Measurements from ENCODE around the gene NYAP2. TPM values are rescaled to one million over a fixed set of nuclear protein-coding genes. Genes with fewer than 3 reads are reported as not detected.

The NYAP2 gene
- total RNA-seq, 2 experiments from 2014 or later = 0.09 TPM; not detected in 1

- no peak overlapping the region for H3K4me3 ChIP-seq (ENCODE audit: low read depth, low read length, poor library complexity, severe bottlenecking)
- H3K4me2 ChIP-seq (ENCODE audit: low read length) = no peak overlapping the region
- H3K9me2 ChIP-seq (ENCODE audit: insufficient read depth, low read length) = no peaks in the 10 kb centered on the region
- no peak overlapping the region for H2AFZ ChIP-seq (ENCODE audit: low read length)
- CTCF ChIA-PET (ENCODE audit: unreplicated experiment) = no interaction called here
- no peaks in the 10 kb centered on the region for H3K9me3 ChIP-seq (ENCODE audit: low read length)
- H3K4me1 ChIP-seq (ENCODE audit: insufficient read depth, low read length, poor library complexity, severe bottlenecking) = no peaks in the 10 kb centered on the region
- intact Hi-C loops (cut with micrococcal nuclease; ENCODE audit: unreplicated experiment) = no loop called here
- no TSS peak for BruUV-seq (replicated peaks)
- POLR2A ChIA-PET = no interaction called here
- no peak for DNase-seq (ENCODE audit: low spot score)
- no peaks in the 10 kb centered on the region for H3K79me2 ChIP-seq (ENCODE audit: insufficient read depth, low read depth, low read length)
- no peaks in the 10 kb centered on the region for H3K36me3 ChIP-seq (ENCODE audit: insufficient read depth, low read length)
- H3K27ac ChIP-seq (ENCODE audit: low read depth, low read length, poor library complexity, severe bottlenecking) = no peak overlapping the region
- H4K20me1 ChIP-seq (ENCODE audit: insufficient read depth, low read length) = no peaks in the 10 kb centered on the region
- no peak for TF ChIP-seq EZH2phosphoT487 (IDR thresholded peaks at IDR 0.05; ENCODE audit: borderline replicate concordance, low read depth, low read length)
- TF ChIP-seq, protein P1, sequence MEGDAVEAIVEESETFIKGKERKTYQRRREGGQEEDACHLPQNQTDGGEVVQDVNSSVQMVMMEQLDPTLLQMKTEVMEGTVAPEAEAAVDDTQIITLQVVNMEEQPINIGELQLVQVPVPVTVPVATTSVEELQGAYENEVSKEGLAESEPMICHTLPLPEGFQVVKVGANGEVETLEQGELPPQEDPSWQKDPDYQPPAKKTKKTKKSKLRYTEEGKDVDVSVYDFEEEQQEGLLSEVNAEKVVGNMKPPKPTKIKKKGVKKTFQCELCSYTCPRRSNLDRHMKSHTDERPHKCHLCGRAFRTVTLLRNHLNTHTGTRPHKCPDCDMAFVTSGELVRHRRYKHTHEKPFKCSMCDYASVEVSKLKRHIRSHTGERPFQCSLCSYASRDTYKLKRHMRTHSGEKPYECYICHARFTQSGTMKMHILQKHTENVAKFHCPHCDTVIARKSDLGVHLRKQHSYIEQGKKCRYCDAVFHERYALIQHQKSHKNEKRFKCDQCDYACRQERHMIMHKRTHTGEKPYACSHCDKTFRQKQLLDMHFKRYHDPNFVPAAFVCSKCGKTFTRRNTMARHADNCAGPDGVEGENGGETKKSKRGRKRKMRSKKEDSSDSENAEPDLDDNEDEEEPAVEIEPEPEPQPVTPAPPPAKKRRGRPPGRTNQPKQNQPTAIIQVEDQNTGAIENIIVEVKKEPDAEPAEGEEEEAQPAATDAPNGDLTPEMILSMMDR (conservative IDR thresholded peaks at IDR 0.05; ENCODE audit: low read length) = no peak
Observed at GRCh38 chr2:225402210-225402776, 2.8 kb downstream of the NYAP2 start.

- POLR2A ChIA-PET = no interaction called here
Observed at GRCh38 chr2:225411452-225411851, 11.9 kb downstream of the NYAP2 start.

DNA sequence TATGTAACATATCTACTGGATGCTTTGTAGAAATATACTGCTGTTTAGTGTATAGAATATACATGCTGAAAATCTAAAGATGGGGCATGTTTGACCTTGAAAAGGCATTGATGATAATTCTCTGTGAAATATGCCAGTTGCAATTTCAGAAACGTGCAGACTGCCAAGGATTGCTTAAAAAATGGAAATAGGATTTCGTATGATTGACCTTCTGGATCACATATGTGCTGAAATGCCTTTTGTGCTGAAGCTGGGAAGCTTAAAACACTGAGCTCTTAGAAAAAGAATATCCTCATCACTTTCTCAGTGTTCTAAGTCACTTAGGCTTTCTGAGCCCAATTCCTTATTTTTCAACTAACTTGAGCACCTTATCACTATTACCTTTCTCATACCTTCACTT lies 14.3 kb downstream of the NYAP2 start:
- no peak overlapping the region for H3K4me2 ChIP-seq (ENCODE audit: low read length)
- H3K36me3 ChIP-seq (ENCODE audit: insufficient read depth, low read length) = no peaks in the 10 kb centered on the region
- TF ChIP-seq, protein P1 (conservative IDR thresholded peaks at IDR 0.05; ENCODE audit: low read length) = no peak
- TF ChIP-seq EZH2phosphoT487 (IDR thresholded peaks at IDR 0.05; ENCODE audit: borderline replicate concordance, low read depth, low read length) = no peak
- no peak overlapping the region for H3K4me3 ChIP-seq (ENCODE audit: low read depth, low read length, poor library complexity, severe bottlenecking)
- no peaks in the 10 kb centered on the region for H4K20me1 ChIP-seq (ENCODE audit: insufficient read depth, low read length)
- no peaks in the 10 kb centered on the region for H3K4me1 ChIP-seq (ENCODE audit: insufficient read depth, low read length, poor library complexity, severe bottlenecking)
- no peaks in the 10 kb centered on the region for H3K79me2 ChIP-seq (ENCODE audit: insufficient read depth, low read depth, low read length)
- H3K27ac ChIP-seq (ENCODE audit: low read depth, low read length, poor library complexity, severe bottlenecking) = no peak overlapping the region
- ChIA-PET POLR2A (interaction anchor here (0.9 to 2.0 kb wide), 3 partner anchors 11 to 13 kb away, joined by 3 to 6 read pairs (median 3); no protein-coding TSS in a partner anchor), CTCF (ENCODE audit: unreplicated experiment) (no interaction called here)
- DNase-seq (ENCODE audit: low spot score) = no peak
- H3K9me2 ChIP-seq (ENCODE audit: insufficient read depth, low read length) = no peaks in the 10 kb centered on the region
- intact Hi-C loops (cut with micrococcal nuclease; ENCODE audit: unreplicated experiment) = no loop called here
- H2AFZ ChIP-seq (ENCODE audit: low read length) = no peak overlapping the region
- BruUV-seq (replicated peaks) = no TSS peak
- no peaks in the 10 kb centered on the region for H3K9me3 ChIP-seq (ENCODE audit: low read length)

More at GRCh38 chr2:225411452-225411851, 11.9 kb downstream of the NYAP2 start:
- TF ChIP-seq, protein P1 (conservative IDR thresholded peaks at IDR 0.05; ENCODE audit: low read length) = peak; percentile 64
- no peak for TF ChIP-seq EZH2phosphoT487 (IDR thresholded peaks at IDR 0.05; ENCODE audit: borderline replicate concordance, low read depth, low read length)
- Histone ChIP-seq H3K4me3 (ENCODE audit: low read depth, low read length, poor library complexity, severe bottlenecking) (no peak overlapping the region), H3K9me3 (ENCODE audit: low read length) (no peaks in the 10 kb centered on the region), H3K36me3 (ENCODE audit: insufficient read depth, low read length) (no peaks in the 10 kb centered on the region), H3K27ac (ENCODE audit: low read depth, low read length, poor library complexity, severe bottlenecking) (no peak overlapping the region), H2AFZ (ENCODE audit: low read length) (no peak overlapping the region), H3K4me2 (ENCODE audit: low read length) (no peak overlapping the region), H3K9me2 (ENCODE audit: insufficient read depth, low read length) (no peaks in the 10 kb centered on the region), H3K79me2 (ENCODE audit: insufficient read depth, low read depth, low read length) (no peaks in the 10 kb centered on the region), H3K4me1 (ENCODE audit: insufficient read depth, low read length, poor library complexity, severe bottlenecking) (no peaks in the 10 kb centered on the region), H4K20me1 (ENCODE audit: insufficient read depth, low read length) (no peaks in the 10 kb centered on the region)
- CTCF ChIA-PET (ENCODE audit: unreplicated experiment) = no interaction called here
- DNase-seq (ENCODE audit: low spot score) = peak; percentile 28
- no TSS peak for BruUV-seq (replicated peaks)
- intact Hi-C loops (cut with micrococcal nuclease; ENCODE audit: unreplicated experiment) = no loop called here

All from OCI-LY7 (cell line).